Mesenchymal stem cell (in vitro differentiated cells and primary cell): Measurements from ENCODE around the gene ATP1A4.

Experiments
- DNase-seq: peaks from one replicate; pipeline ENCODE4 v3.0.0-alpha.2; 2013
- H2AFZ ChIP-seq: one replicate; pipeline ENCODE4 v1.6.1; 2013; ENCODE audit warnings: low read depth, mild to moderate bottlenecking, control low read depth, inconsistent platforms, low read length, moderate library complexity
- H2AK5ac ChIP-seq: 2 replicates; pipeline ENCODE4 v1.6.1; 2013; ENCODE audit warnings: low read length, moderate library complexity, mild to moderate bottlenecking, inconsistent platforms; ENCODE audit not compliant: severe bottlenecking
- H2BK120ac ChIP-seq: one replicate; pipeline ENCODE4 v1.6.1; 2013; ENCODE audit warnings: low read depth, mild to moderate bottlenecking, inconsistent platforms, low read length, moderate library complexity
- H2BK12ac ChIP-seq, 2 experiments: one replicate each; pipeline ENCODE4 v1.6.1; 2013; ENCODE audit warnings: inconsistent platforms in 2 of 2, low read length in 2 of 2, mild to moderate bottlenecking in 2 of 2, moderate library complexity in 2 of 2, control low read depth in 1 of 2
- H2BK15ac ChIP-seq: one replicate; pipeline ENCODE4 v1.6.1; 2013; ENCODE audit warnings: mild to moderate bottlenecking, low read depth, inconsistent platforms; ENCODE audit not compliant: poor library complexity, severe bottlenecking
- H2BK5ac ChIP-seq: 2 replicates; pipeline ENCODE4 v1.6.1; 2013; ENCODE audit warnings: low read depth, mild to moderate bottlenecking, low read length, control low read depth, inconsistent platforms; ENCODE audit not compliant: poor library complexity, severe bottlenecking
- H3K14ac ChIP-seq, 2 experiments: one replicate each; pipeline ENCODE4 v1.6.1; 2013; ENCODE audit warnings: inconsistent platforms in 2 of 2, low read length in 2 of 2, control low read depth in 1 of 2, mild to moderate bottlenecking in 1 of 2, moderate library complexity in 1 of 2
- H3K18ac ChIP-seq, 2 experiments: one replicate each; pipeline ENCODE4 v1.6.1; 2013; ENCODE audit warnings: inconsistent platforms in 2 of 2, low read length in 2 of 2, control low read depth in 1 of 2, low read depth in 1 of 2, mild to moderate bottlenecking in 1 of 2
- H3K23ac ChIP-seq, 2 experiments: one replicate each; pipeline ENCODE4 v1.6.1; 2013; ENCODE audit warnings: inconsistent platforms in 2 of 2, low read length in 2 of 2, mild to moderate bottlenecking in 2 of 2, moderate library complexity in 2 of 2, control low read depth in 1 of 2
- H3K27ac ChIP-seq: 2 replicates; pipeline ENCODE4 v1.5.1; 2013; ENCODE audit warnings: mild to moderate bottlenecking, moderate library complexity, low read length, control low read depth, inconsistent platforms; ENCODE audit not compliant: poor library complexity, severe bottlenecking
- H3K27me3 ChIP-seq, 2 experiments: 2 replicates each; pipeline versions ENCODE4 v1.6.1 to v1.7.0; 2013; ENCODE audit warnings: low read length in 2 of 2, mild to moderate bottlenecking in 2 of 2, moderate library complexity in 2 of 2, control low read depth in 1 of 2, inconsistent platforms in 1 of 2; ENCODE audit not compliant: control insufficient read depth in 1 of 2, insufficient read depth in 1 of 2
- H3K36me3 ChIP-seq, 2 experiments: 2 replicates each; pipeline versions ENCODE4 v1.6.1 to v1.7.0; 2013; ENCODE audit warnings: low read length in 2 of 2, control low read depth in 1 of 2, inconsistent platforms in 1 of 2, low read depth in 1 of 2, mild to moderate bottlenecking in 1 of 2; ENCODE audit not compliant: insufficient read depth in 2 of 2, control insufficient read depth in 1 of 2
- H3K4ac ChIP-seq, 2 experiments: one replicate each; pipeline ENCODE4 v1.6.1; 2013; ENCODE audit warnings: inconsistent platforms in 2 of 2, low read length in 2 of 2, mild to moderate bottlenecking in 2 of 2, moderate library complexity in 2 of 2, control low read depth in 1 of 2, low read depth in 1 of 2
- H3K4me1 ChIP-seq: 2 replicates; pipeline ENCODE4 v1.6.1; 2013; ENCODE audit warnings: low read depth, low read length, control low read depth; ENCODE audit not compliant: control insufficient read depth, insufficient read depth
- H3K4me2 ChIP-seq: 2 replicates; pipeline ENCODE4 v1.6.1; 2013; ENCODE audit warnings: low read length, mild to moderate bottlenecking, inconsistent platforms; ENCODE audit not compliant: poor library complexity, severe bottlenecking
- H3K4me3 ChIP-seq, 2 experiments: 2 replicates each; pipeline versions ENCODE4 v1.5.1 to v1.7.0; 2013; ENCODE audit warnings: low read length in 2 of 2, mild to moderate bottlenecking in 2 of 2, control low read depth in 1 of 2, low read depth in 1 of 2; ENCODE audit not compliant: insufficient read depth in 1 of 2
- H3K79me1 ChIP-seq: replicated peaks from 2 replicates; pipeline ENCODE4 v1.6.1; 2013; ENCODE audit warnings: mild to moderate bottlenecking, control low read depth, low read length, inconsistent platforms; ENCODE audit not compliant: poor library complexity, severe bottlenecking
- H3K9ac ChIP-seq: 2 replicates; pipeline ENCODE4 v1.7.0; 2013; ENCODE audit warnings: mild to moderate bottlenecking, low read length, moderate library complexity
- H3K9me3 ChIP-seq: 2 replicates; pipeline ENCODE4 v1.7.0; 2013; ENCODE audit warnings: mild to moderate bottlenecking, low read length; ENCODE audit not compliant: control insufficient read depth
- H4K8ac ChIP-seq: one replicate; pipeline ENCODE4 v1.6.1; 2013; ENCODE audit warnings: inconsistent platforms, mild to moderate bottlenecking, low read length, moderate library complexity
- H4K91ac ChIP-seq: one replicate; pipeline ENCODE4 v1.6.1; 2013; ENCODE audit warnings: mild to moderate bottlenecking, low read length, inconsistent platforms
- WGBS: methylation state at CpG from one replicate; pipeline ENCODE4 v1.1.7; 2013; ENCODE audit warnings: mixed read lengths; 5-methylcytosine and 5-hydroxymethylcytosine counted together

The ATP1A4 gene

DNA sequence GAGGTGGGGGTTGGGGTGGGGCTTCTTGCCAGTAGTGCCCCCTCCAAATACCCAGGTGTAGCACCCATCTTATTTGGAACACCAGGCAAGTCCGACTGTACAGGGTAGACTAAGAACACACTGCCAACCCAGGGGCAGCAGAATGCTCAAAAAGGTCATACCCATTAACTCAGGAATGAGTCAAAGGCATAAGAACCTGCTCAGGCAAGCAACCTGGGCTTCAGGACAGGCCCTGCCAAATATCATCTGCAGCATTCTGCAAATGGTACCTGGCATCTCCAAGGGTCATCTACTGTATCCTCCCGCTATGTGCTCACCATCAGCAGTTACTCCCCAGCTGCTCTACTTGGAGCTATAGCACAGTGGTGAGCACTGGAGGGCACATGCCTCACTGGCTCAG is 73.2 kb downstream of the ATP1A4 start:
- H4K8ac ChIP-seq = no peak overlapping the region
- WGBS = 97% methylated on average over 2 of the region's 2 CpGs
- no peak overlapping the region for H3K4me3 ChIP-seq
- H3K18ac ChIP-seq = no peak overlapping the region
- no peak overlapping the region for H2BK120ac ChIP-seq
- peaks cover 8% of the 10 kb centered on the region for H3K79me1 ChIP-seq
- no peaks in the 10 kb centered on the region for H3K27me3 ChIP-seq
- no peak overlapping the region for H2BK15ac ChIP-seq
- no peak overlapping the region for H2AFZ ChIP-seq
- no peak overlapping the region for H3K23ac ChIP-seq
- DNase-seq = no peak
- no peak overlapping the region for H2BK5ac ChIP-seq
- H3K4me1 ChIP-seq = peaks cover 2% of the 10 kb centered on the region
- H3K27ac ChIP-seq = no peak overlapping the region
- H3K9me3 ChIP-seq = no peaks in the 10 kb centered on the region
- H3K14ac ChIP-seq = no peak overlapping the region
- no peak overlapping the region for H3K4me2 ChIP-seq
- H3K36me3 ChIP-seq = peaks cover 33 to 98% of the 10 kb centered on the region in 2 experiments
- no peak overlapping the region for H3K9ac ChIP-seq
- no peak overlapping the region for H3K4ac ChIP-seq
- H4K91ac ChIP-seq = no peak overlapping the region
- H2AK5ac ChIP-seq = no peak overlapping the region
- H2BK12ac ChIP-seq = no peak overlapping the region

DNA sequence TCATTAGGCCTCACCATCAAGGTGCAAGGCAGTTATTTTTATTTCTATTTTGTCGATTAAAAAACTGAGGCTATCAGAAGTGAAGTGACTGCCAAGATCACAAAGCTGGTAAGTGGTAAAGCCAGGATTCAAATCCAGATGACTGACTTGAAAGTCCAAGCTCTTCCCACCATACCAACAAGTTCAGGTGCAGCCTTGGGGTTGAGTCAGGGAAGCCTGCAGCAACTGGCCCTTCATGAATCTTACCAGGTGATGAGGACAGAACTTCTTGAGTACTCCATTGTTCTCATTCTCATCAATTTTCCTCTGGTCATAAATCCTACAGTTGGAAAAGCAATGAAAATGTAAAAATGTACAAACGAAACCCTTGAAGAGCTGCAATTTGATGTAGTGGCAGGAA is 73.9 kb downstream of the ATP1A4 start:
- Histone ChIP-seq H2AFZ (no peak overlapping the region), H3K4me1 (no peaks in the 10 kb centered on the region), H2BK120ac (no peak overlapping the region), H2BK15ac (no peak overlapping the region), H3K9ac (no peak overlapping the region), H3K4me3 (no peak overlapping the region), H2BK12ac (no peak overlapping the region), H3K23ac (no peak overlapping the region), H3K36me3 (peaks cover 35 to 98% of the 10 kb centered on the region in 2 experiments), H4K8ac (no peak overlapping the region), H3K27ac (no peak overlapping the region), H3K14ac (no peak overlapping the region), H3K4me2 (no peak overlapping the region), H2BK5ac (no peak overlapping the region), H4K91ac (no peak overlapping the region), H2AK5ac (no peak overlapping the region), H3K27me3 (no peaks in the 10 kb centered on the region), H3K18ac (no peak overlapping the region), H3K79me1 (peaks cover 8% of the 10 kb centered on the region), H3K4ac (no peak overlapping the region), H3K9me3 (no peaks in the 10 kb centered on the region)
- DNase-seq = no peak
- WGBS = 92% methylated on average over 2 of the region's 2 CpGs

DNA sequence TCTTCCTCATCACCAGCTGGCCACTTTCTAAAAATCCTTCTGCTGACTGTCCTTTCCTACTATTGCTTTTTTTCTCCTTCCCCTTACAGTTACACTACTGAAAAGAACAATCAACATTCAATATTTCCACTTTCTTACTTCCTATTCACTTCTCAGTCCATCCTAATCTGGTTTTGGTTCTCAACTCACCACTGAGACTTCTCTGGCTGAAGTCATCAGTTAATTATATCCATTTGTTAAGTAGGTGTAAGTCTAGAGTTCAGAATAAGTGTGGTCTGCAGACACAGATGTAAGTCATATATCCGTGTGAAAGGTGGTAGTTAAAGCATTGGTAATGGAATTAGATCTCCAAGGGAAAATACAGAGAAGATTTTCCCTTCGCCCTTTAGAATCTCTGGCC is 75.2 kb downstream of the ATP1A4 start:
- H3K23ac ChIP-seq = no peak overlapping the region
- H3K4me2 ChIP-seq = no peak overlapping the region
- no peak overlapping the region for H3K9ac ChIP-seq
- no peaks in the 10 kb centered on the region for H3K4me1 ChIP-seq
- no peak overlapping the region for H2BK5ac ChIP-seq
- H3K14ac ChIP-seq = no peak overlapping the region
- H2AFZ ChIP-seq = no peak overlapping the region
- peaks cover 6% of the 10 kb centered on the region for H3K79me1 ChIP-seq
- no peak overlapping the region for H4K8ac ChIP-seq
- no peak overlapping the region for H2AK5ac ChIP-seq
- no peak overlapping the region for H2BK120ac ChIP-seq
- H3K18ac ChIP-seq = no peak overlapping the region
- DNase-seq = no peak
- no peak overlapping the region for H4K91ac ChIP-seq
- H3K4ac ChIP-seq = no peak overlapping the region
- no peak overlapping the region for H3K4me3 ChIP-seq
- no peak overlapping the region for H2BK15ac ChIP-seq
- WGBS = 95% methylated on average over 2 of the region's 2 CpGs
- H3K9me3 ChIP-seq = no peaks in the 10 kb centered on the region
- H3K27me3 ChIP-seq = no peaks in the 10 kb centered on the region
- no peak overlapping the region for H3K27ac ChIP-seq
- no peak overlapping the region for H2BK12ac ChIP-seq
- peaks cover 36 to 98% of the 10 kb centered on the region in 2 experiments for H3K36me3 ChIP-seq

DNA sequence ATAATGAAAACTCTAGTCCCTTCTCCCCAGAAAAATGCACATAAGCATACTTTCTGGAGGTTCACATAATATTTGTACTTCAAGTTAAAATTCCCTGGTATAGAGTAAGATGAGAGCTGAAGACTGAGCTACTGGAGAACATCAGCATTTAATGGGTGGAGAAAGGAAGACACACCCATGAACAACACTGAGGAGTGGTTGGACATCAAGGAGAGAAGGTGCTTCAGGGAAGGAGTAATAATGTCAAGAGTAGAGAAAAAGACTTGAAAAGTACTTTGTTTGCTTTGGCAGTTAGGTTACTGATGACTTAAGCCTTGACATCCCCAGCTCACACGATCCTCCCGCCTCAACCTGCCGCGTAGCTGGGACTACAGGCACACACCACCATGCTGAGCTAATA is 75.6 kb downstream of the ATP1A4 start:
- H2AK5ac ChIP-seq = no peak overlapping the region
- DNase-seq = no peak
- H3K9me3 ChIP-seq = no peaks in the 10 kb centered on the region
- no peaks in the 10 kb centered on the region for H3K27me3 ChIP-seq
- H3K4me1 ChIP-seq = no peaks in the 10 kb centered on the region
- 96% methylated on average over 4 of the region's 4 CpGs for WGBS
- no peak overlapping the region for H4K8ac ChIP-seq
- H2BK15ac ChIP-seq = no peak overlapping the region
- no peak overlapping the region for H3K27ac ChIP-seq
- H3K4ac ChIP-seq = no peak overlapping the region
- no peak overlapping the region for H2AFZ ChIP-seq
- H3K23ac ChIP-seq = no peak overlapping the region
- H3K4me2 ChIP-seq = no peak overlapping the region
- no peak overlapping the region for H2BK5ac ChIP-seq
- peaks cover 8% of the 10 kb centered on the region for H3K79me1 ChIP-seq
- no peak overlapping the region for H3K18ac ChIP-seq
- H4K91ac ChIP-seq = no peak overlapping the region
- H3K14ac ChIP-seq = no peak overlapping the region
- peaks cover 39 to 97% of the 10 kb centered on the region in 2 experiments for H3K36me3 ChIP-seq
- no peak overlapping the region for H2BK12ac ChIP-seq
- no peak overlapping the region for H3K4me3 ChIP-seq
- no peak overlapping the region for H3K9ac ChIP-seq
- H2BK120ac ChIP-seq = no peak overlapping the region
